MM.1S (cell line): ENCODE measurements around the gene LILRB4.

Experiments used
- DNase-seq: peaks from one replicate; pipeline ENCODE4 v3.0.0-alpha.2; 2015
- H2AFZ ChIP-seq: fragments of 300-600 bp; sonication (generic); 2 replicates; pipeline ENCODE4 v1.6.0; 2016; ENCODE audit warnings: antibody characterized with exemption, low read length
- H3F3A ChIP-seq: fragments of 300-600 bp; sonication (generic); 2 replicates; pipeline ENCODE4 v1.6.1; 2016; ENCODE audit warnings: mild to moderate bottlenecking, antibody characterized with exemption, low read length, moderate library complexity, mixed read lengths; ENCODE audit not compliant: insufficient read depth
- H3K27ac ChIP-seq: fragments of 300-600 bp; sonication (generic); 2 replicates; pipeline ENCODE4 v1.5.1; 2016; ENCODE audit warnings: mild to moderate bottlenecking, low read length
- H3K27me3 ChIP-seq: fragments of 300-600 bp; sonication (generic); replicated peaks from 2 replicates; pipeline ENCODE4 v1.6.0; 2016; ENCODE audit warnings: low read length; ENCODE audit not compliant: insufficient read depth
- H3K36me3 ChIP-seq: fragments of 300-600 bp; sonication (generic); replicated peaks from 2 replicates; pipeline ENCODE4 v1.6.1; 2016; ENCODE audit warnings: mild to moderate bottlenecking, low read length, mixed read lengths; ENCODE audit not compliant: insufficient read depth
- H3K4me1 ChIP-seq: fragments of 300-600 bp; sonication (generic); 2 replicates; pipeline ENCODE4 v1.6.1; 2016; ENCODE audit warnings: low read length, mixed read lengths
- H3K4me2 ChIP-seq: fragments of 300-600 bp; sonication (generic); 2 replicates; pipeline ENCODE4 v1.6.0; 2016; ENCODE audit warnings: low read depth, low read length
- H3K4me3 ChIP-seq: fragments of 300-600 bp; sonication (generic); 2 replicates; pipeline ENCODE4 v1.5.1; 2016; ENCODE audit warnings: low read length, mixed read lengths
- H3K79me2 ChIP-seq: fragments of 300-600 bp; sonication (generic); 2 replicates; pipeline ENCODE4 v1.6.1; 2016; ENCODE audit warnings: mixed run types, low read length, mixed read lengths
- H3K9ac ChIP-seq: fragments of 300-600 bp; sonication (generic); 2 replicates; pipeline ENCODE4 v1.6.1; 2016; ENCODE audit warnings: low read length, mixed read lengths
- H3K9me2 ChIP-seq: fragments of 300-600 bp; sonication (generic); replicated peaks from 2 replicates; pipeline ENCODE4 v1.6.1; 2016; ENCODE audit warnings: mild to moderate bottlenecking, low read length, mixed read lengths; ENCODE audit not compliant: insufficient read depth
- H3K9me3 ChIP-seq: fragments of 300-600 bp; sonication (generic); replicated peaks from 2 replicates; pipeline ENCODE4 v1.6.1; 2016; ENCODE audit warnings: mild to moderate bottlenecking, low read length, mixed read lengths; ENCODE audit not compliant: insufficient read depth
- H4K20me1 ChIP-seq: fragments of 300-600 bp; sonication (generic); 2 replicates; pipeline ENCODE4 v1.6.1; 2016; ENCODE audit warnings: mild to moderate bottlenecking, low read length, moderate library complexity, mixed read lengths; ENCODE audit not compliant: insufficient read depth
- CTCF ChIP-seq: fragments of 300-600 bp; sonication (generic); IDR thresholded peaks from 2 replicates; pipeline ENCODE4 v1.5.1; 2016; ENCODE audit warnings: antibody characterized with exemption, low read length, mixed read lengths
- EZH2 ChIP-seq: fragments of 300-600 bp; sonication (generic); optimal IDR thresholded peaks from 2 replicates; pipeline ENCODE3; 2017; ENCODE audit warnings: low read depth, mild to moderate bottlenecking, antibody characterized with exemption, low read length, mixed read lengths
- EZH2phosphoT487 ChIP-seq: fragments of 300-600 bp; sonication (generic); IDR thresholded peaks from 2 replicates; pipeline ENCODE4 v1.6.1; 2018; ENCODE audit warnings: antibody characterized with exemption, low read length

Gene LILRB4

DNA sequence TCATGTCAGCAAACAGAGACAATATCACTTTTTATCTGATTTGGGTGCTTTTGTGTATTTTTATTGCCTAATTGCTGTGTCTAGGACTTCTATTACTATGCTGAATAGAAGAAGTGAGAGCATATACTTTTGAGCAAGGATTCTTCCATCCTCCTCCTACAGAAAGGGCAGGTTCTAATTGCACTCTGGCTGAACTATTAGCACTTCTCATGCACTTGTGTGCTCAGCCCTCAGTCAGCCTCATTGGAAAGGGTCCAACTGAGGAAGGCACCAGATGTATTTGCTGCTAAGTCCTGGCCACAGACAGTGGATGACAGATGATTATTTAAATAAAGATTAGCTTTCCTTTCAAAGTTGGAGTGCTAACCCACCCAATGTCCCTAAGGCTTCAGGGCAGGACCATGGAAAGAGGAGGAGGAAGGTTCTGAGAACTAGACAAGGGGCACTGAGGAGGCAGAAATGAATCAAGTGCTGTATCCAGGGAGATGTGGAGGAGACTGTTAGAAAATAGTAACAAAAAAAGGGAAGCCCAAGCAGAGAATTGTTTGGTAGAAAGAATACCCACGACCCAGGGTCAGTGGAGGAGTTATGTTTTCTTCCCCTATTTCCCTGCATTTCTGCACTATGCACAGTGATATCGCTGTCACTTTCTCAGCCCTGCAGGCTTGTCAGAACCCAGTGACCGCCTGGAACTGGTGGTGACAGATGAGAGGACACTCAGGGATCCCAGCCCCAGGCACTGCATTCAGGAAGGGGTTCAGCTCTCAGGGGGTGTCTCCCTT lies 8.0 kb downstream of the LILRB4 start:
- no peaks in the 10 kb centered on the region for H3K9me3 ChIP-seq

DNA sequence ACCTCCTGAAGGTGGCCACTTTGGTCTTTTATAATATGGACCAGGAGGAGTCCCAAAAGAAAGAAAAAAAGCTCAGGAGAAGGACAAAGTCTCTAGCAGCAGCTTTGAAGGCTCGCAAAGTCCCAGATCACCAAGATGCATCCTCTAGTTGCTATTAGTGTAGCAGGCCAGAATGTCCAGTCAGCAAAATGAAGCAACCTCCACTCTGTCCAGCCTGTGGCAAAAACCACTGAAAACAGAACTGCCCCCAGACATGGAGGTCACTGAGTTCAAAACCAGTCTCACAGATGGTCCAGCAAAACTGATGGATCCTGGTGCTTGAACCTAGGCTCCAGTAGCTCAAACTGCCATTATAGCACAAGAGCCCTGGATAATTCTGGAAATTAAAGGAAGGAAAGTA lies 10.4 kb downstream of the LILRB4 start:
- H3F3A ChIP-seq: peaks cover 5% of the 10 kb centered on the region; the same call in 1 of the 2 replicates
- H3K4me1 ChIP-seq: peaks cover 14% of the 10 kb centered on the region
- TF ChIP-seq CTCF: no peak
- TF ChIP-seq EZH2: no peak
- TF ChIP-seq EZH2phosphoT487: no peak
- H3K4me2 ChIP-seq: no peak overlapping the region
- no peak overlapping the region for H2AFZ ChIP-seq
- H3K9me2 ChIP-seq: no peaks in the 10 kb centered on the region
- H3K9me3 ChIP-seq: no peaks in the 10 kb centered on the region
- no peak overlapping the region for H3K4me3 ChIP-seq
- no peak overlapping the region for H3K27ac ChIP-seq
- H3K27me3 ChIP-seq: peaks cover 10% of the 10 kb centered on the region; the same call in 1 of the 2 replicates
- H3K79me2 ChIP-seq: no peaks in the 10 kb centered on the region
- no peaks in the 10 kb centered on the region for H4K20me1 ChIP-seq
- no peak overlapping the region for H3K9ac ChIP-seq
- no peaks in the 10 kb centered on the region for H3K36me3 ChIP-seq
- peak; percentile 50 for DNase-seq

More for the DNA sequence above, 8.0 kb downstream of the LILRB4 start:
- Histone ChIP-seq H3K9ac (no peak overlapping the region), H3K9me2 (no peaks in the 10 kb centered on the region), H3K4me1 (peaks cover 17% of the 10 kb centered on the region), H3K4me2 (no peak overlapping the region), H3K36me3 (no peaks in the 10 kb centered on the region), H3K27me3 (peaks cover 6% of the 10 kb centered on the region; the same call in 1 of the 2 replicates), H3K79me2 (0 out of 2 replicates have a peak, but pooled peaks cover under 1% of the 10 kb centered on the region), H3K4me3 (no peak overlapping the region), H3K27ac (no peak overlapping the region), H3F3A (peaks cover 7% of the 10 kb centered on the region; the same call in 1 of the 2 replicates), H2AFZ (no peak overlapping the region), H4K20me1 (no peaks in the 10 kb centered on the region)
- TF ChIP-seq EZH2 (no peak), EZH2phosphoT487 (no peak), CTCF (no peak)
- no peak for DNase-seq

GRCh38 chr19:54674021-54674617 lies 11.3 kb downstream of the LILRB4 start:
- no peak overlapping the region for H3K9ac ChIP-seq
- H3K27ac ChIP-seq: no peak overlapping the region
- no peaks in the 10 kb centered on the region for H3K9me2 ChIP-seq
- peak; percentile 52 for DNase-seq
- peaks cover 12% of the 10 kb centered on the region; the same call in 1 of the 2 replicates for H3K27me3 ChIP-seq
- no peaks in the 10 kb centered on the region for H4K20me1 ChIP-seq
- no peaks in the 10 kb centered on the region for H3K9me3 ChIP-seq
- no peak overlapping the region for H2AFZ ChIP-seq
- H3K4me1 ChIP-seq: peaks cover 14% of the 10 kb centered on the region
- no peak for TF ChIP-seq EZH2
- TF ChIP-seq CTCF: peak; percentile 75
- H3K4me3 ChIP-seq: no peak overlapping the region
- H3F3A ChIP-seq: no peaks in the 10 kb centered on the region
- no peaks in the 10 kb centered on the region for H3K36me3 ChIP-seq
- no peaks in the 10 kb centered on the region for H3K79me2 ChIP-seq
- H3K4me2 ChIP-seq: no peak overlapping the region
